Nephron (organoid): ENCODE measurements around the gene HCN2.
"Not testable (repeated sequence)": the region's sequence is repeated elsewhere in the genome, so short reads cannot be mapped to it uniquely, and the experiment has no call there.

ENCODE experiments used
- H3K27ac Mint-ChIP-seq, 3 experiments: 2 replicates each; pipeline ENCODE4 v1.8.0; 2020; ENCODE audit warnings: mixed read lengths in 3 of 3, mild to moderate bottlenecking in 2 of 3, moderate library complexity in 1 of 3
- H3K27me3 Mint-ChIP-seq: 2 replicates; pipeline ENCODE4 v1.8.0; 2021; ENCODE audit warnings: low read depth, mild to moderate bottlenecking, moderate library complexity, mixed read lengths
- H3K36me3 Mint-ChIP-seq: 2 replicates; pipeline ENCODE4 v1.8.0; 2020; ENCODE audit warnings: low read depth, mixed read lengths
- H3K4me1 Mint-ChIP-seq: 2 replicates; pipeline ENCODE4 v1.8.0; 2020; ENCODE audit warnings: mixed read lengths
- H3K4me3 Mint-ChIP-seq, 3 experiments: 2 replicates each; pipeline ENCODE4 v1.8.0; 2020; ENCODE audit warnings: mild to moderate bottlenecking in 3 of 3, mixed read lengths in 3 of 3, moderate library complexity in 2 of 3
- H3K9me3 Mint-ChIP-seq: 2 replicates; pipeline ENCODE4 v1.8.0; 2020; ENCODE audit warnings: mixed read lengths
- TF ChIP-seq, protein P1 (sequence below), 3 experiments: fragments of 200-600 bp; sonication (generic); IDR thresholded peaks; one replicate each; pipeline ENCODE4 v1.5.0; 2021; ENCODE audit warnings: antibody characterized with exemption in 3 of 3; ENCODE audit not compliant: unreplicated experiment in 3 of 3

Gene HCN2

DNA sequence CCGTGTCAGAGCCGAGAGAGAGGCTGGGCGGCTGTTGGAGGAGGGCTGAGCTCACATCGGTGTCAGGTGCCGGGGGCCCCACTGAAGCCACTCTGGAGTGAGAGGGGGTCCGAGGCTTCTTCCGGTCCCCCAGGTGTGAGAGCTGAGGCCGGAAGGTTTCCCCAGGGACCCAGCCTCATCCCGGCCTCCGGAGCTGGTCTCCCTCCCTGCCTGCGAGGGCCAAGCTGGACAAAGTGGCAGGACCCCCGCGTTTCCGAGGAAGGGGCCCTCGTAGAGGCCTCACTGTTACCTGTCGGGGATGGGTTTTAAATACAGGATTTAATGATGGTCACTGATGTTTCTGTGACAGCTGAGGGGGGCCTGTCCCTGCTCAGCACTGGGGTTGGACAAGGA, 6.6 kb downstream of the HCN2 start:
- Mint-ChIP-seq H3K36me3 (no peaks in the 10 kb centered on the region), H3K9me3 (peaks cover 4% of the 10 kb centered on the region), H3K27ac (no peak overlapping the region), H3K27me3 (peaks cover 37% of the 10 kb centered on the region), H3K4me1 (no peaks in the 10 kb centered on the region), H3K4me3 (no peak overlapping the region)
- TF ChIP-seq, protein P1, sequence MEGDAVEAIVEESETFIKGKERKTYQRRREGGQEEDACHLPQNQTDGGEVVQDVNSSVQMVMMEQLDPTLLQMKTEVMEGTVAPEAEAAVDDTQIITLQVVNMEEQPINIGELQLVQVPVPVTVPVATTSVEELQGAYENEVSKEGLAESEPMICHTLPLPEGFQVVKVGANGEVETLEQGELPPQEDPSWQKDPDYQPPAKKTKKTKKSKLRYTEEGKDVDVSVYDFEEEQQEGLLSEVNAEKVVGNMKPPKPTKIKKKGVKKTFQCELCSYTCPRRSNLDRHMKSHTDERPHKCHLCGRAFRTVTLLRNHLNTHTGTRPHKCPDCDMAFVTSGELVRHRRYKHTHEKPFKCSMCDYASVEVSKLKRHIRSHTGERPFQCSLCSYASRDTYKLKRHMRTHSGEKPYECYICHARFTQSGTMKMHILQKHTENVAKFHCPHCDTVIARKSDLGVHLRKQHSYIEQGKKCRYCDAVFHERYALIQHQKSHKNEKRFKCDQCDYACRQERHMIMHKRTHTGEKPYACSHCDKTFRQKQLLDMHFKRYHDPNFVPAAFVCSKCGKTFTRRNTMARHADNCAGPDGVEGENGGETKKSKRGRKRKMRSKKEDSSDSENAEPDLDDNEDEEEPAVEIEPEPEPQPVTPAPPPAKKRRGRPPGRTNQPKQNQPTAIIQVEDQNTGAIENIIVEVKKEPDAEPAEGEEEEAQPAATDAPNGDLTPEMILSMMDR (IDR thresholded peaks at IDR 0.05; ENCODE audit: unreplicated experiment in 3 of 3), result no peak

DNA sequence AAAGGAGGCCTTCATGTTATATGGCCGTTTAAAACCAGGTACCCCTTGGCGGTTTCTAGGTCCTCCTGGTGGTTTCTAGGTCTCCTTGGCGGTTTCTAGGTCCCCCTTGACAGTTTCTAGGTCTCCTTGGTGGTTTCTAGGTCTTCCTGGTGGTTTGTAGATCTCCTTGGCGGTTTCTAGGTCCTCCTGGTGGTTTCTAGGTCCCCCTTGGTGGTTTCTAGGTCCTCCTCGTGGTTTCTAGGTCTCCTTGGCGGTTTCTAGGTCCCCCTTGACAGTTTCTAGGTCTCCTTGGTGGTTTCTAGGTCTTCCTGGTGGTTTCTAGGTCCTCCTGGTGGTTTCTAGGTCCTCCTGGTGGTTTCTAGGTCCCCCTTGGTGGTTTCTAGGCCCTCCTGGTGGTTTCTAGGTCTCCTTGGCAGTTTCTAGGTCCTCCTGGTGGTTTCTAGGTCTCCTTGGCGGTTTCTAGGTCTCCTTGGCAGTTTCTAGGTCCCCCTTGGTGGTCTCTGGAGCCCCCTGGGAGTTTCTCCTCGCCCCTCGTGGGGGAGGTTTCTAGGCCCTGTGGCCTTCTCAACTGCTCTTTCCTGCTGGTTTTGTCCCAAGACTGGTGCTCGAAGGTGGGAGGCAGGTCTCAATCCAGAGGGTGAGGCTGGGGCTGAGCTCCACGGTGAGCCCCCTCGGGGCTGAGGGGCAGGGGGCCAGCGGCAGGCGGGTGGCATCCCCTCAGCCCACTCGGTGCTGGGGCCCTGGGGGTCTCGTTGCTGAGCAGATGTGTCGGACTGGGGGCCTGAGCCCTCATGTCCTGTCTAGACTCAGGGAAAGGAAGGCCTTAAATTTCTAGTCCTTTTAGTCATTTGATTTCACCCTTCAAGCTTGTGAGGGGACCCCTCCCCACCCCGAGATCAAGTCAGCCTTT, 8.0 kb downstream of the HCN2 start:
- Mint-ChIP-seq H3K27me3 (peaks cover 28% of the 10 kb centered on the region), H3K4me1 (no peaks in the 10 kb centered on the region), H3K4me3 (no peak overlapping the region), H3K27ac (no peak overlapping the region), H3K36me3 (peaks cover 4% of the 10 kb centered on the region), H3K9me3 (peaks cover 9% of the 10 kb centered on the region)
- TF ChIP-seq, protein P1 (IDR thresholded peaks at IDR 0.05; ENCODE audit: unreplicated experiment in 3 of 3), result no peak

DNA sequence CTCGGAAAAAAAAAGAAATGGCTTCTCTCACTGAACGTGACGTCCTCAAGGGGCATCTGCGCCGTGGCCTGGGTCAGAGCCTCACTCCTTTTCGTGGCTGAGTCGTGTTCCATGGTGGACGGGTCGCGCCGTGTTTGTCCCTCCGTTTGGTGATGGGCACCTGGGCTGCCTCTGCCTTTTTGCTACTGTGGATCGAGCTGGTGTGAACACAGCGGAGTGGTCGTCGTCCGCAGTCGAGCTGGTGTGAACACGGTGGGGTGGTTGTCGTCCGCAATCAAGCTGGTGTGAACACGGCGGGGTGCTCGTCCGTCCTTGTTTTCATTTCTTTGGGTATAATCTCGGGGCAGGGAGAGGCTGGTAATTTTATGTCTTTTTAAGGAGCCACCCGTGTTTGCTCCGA, 11.6 kb downstream of the HCN2 start:
- H3K4me1 Mint-ChIP-seq, result no peaks in the 10 kb centered on the region
- no peak overlapping the region for H3K27ac Mint-ChIP-seq
- no peaks in the 10 kb centered on the region for H3K27me3 Mint-ChIP-seq
- H3K36me3 Mint-ChIP-seq, result peaks cover 4% of the 10 kb centered on the region
- no peak overlapping the region for H3K4me3 Mint-ChIP-seq
- TF ChIP-seq, protein P1 (IDR thresholded peaks at IDR 0.05; ENCODE audit: unreplicated experiment in 3 of 3), result no peak
- peaks cover 9% of the 10 kb centered on the region for H3K9me3 Mint-ChIP-seq

DNA sequence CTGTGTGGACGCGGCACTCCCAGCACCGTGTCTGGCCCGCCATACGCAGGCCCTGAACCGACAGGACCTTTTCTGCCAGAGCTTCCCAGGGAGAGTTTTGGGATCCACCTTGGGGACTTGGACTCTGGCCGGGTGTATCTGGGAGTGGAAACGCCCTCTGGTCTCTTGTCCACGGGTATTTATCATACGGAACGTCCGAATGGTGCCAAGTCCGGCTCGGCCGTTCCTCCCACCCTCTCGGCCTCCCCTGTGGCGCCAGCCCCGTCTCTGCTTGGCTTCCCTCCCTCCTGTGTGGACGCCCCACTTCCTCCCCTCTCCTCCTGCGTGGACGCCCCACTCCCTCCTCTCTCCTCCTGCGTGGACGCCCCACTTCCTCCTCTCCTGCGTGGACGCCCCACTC, 12.1 kb downstream of the HCN2 start:
- Mint-ChIP-seq H3K27ac (no peak overlapping the region), H3K4me1 (no peaks in the 10 kb centered on the region), H3K36me3 (peaks cover 4% of the 10 kb centered on the region), H3K4me3 (no peak overlapping the region), H3K9me3 (peaks cover 9% of the 10 kb centered on the region), H3K27me3 (no peaks in the 10 kb centered on the region)
- TF ChIP-seq, protein P1 (IDR thresholded peaks at IDR 0.05; ENCODE audit: unreplicated experiment in 3 of 3), result no peak

DNA sequence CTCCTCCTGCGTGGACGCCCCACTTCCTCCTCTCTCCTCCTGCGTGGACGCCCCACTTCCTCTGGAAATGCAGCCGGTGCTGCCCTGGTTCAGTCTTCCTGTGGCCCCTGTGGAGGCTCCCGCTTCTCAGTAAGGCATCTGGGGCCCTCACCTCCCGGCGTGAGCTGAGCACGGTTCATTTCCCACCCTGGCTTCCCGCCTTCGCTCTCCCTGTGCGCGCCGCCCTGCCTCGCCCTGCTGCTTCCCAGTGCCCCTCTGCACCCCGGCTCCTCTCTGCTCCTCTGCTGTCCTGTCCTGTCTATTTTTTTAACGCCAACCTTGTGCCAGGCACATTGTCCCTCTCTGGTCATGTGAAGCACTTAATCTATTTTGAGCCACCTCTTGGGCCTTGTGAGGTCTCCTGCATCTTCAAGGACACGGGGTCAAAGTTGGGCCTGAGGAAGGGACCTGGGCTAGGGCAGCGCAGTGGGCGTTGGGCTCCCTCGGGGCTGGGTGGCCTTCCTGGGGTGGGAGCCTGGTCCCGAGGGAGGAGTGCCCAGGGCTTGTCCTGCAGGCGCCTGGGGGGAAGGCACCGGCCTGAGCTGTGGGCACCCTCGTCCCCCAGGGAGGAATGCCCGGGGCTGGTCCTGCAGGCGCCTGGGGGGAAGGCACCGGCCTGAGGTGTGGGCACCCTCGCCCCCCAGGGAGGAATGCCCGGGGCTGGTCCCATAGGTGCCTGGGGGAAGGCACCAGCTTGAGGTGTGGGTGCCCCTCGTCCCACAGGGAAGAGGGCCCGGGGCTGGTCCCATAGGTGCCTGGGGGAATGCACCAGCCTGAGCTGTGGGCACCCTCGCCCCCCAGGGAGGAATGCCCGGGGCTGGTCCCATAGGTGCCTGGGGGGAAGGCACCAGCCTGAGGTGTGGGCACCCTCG, 13.0 kb downstream of the HCN2 start:
- TF ChIP-seq, protein P1 (IDR thresholded peaks at IDR 0.05; ENCODE audit: unreplicated experiment in 3 of 3), result no peak
- Mint-ChIP-seq H3K27me3 (no peaks in the 10 kb centered on the region), H3K9me3 (peaks cover 9% of the 10 kb centered on the region), H3K36me3 (peaks cover 4% of the 10 kb centered on the region), H3K4me1 (no peaks in the 10 kb centered on the region), H3K27ac (no peak overlapping the region), H3K4me3 (no peak overlapping the region)

DNA sequence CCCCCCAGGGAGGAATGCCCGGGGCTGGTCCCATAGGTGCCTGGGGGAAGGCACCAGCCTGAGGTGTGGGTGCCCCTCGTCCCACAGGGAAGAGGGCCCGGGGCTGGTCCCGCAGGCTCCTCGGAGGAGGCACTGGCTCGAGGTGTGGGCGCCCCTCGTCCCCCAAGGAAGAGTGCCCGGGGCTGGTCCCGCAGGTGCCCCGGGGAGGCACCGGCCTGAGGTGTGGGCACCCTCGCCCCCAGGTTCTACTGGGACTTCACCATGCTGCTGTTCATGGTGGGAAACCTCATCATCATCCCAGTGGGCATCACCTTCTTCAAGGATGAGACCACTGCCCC, 13.6 kb downstream of the HCN2 start:
- H3K36me3 Mint-ChIP-seq, H3K27ac Mint-ChIP-seq, H3K4me3 Mint-ChIP-seq, H3K4me1 Mint-ChIP-seq, H3K27me3 Mint-ChIP-seq, H3K9me3 Mint-ChIP-seq: not testable (repeated sequence)

DNA sequence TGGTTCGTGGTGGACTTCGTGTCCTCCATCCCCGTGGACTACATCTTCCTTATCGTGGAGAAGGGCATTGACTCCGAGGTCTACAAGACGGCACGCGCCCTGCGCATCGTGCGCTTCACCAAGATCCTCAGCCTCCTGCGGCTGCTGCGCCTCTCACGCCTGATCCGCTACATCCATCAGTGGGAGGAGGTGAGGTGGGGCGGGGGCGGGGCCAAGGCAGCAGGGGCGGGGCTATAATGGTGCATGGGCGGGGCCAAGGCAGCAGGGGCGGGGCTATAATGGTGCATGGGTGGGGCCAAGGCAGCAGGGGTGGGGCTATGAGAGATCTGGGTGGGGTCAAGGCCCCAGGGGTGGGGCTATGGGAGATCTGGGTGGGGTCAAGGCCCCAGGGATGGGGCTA, 14.1 kb downstream of the HCN2 start:
- not testable (repeated sequence) for H3K36me3 Mint-ChIP-seq, H3K4me1 Mint-ChIP-seq, H3K27me3 Mint-ChIP-seq, H3K27ac Mint-ChIP-seq, H3K4me3 Mint-ChIP-seq, H3K9me3 Mint-ChIP-seq
